ENCODE results near the gene BCAS3.
"Not testable (repeated sequence)": the region's sequence is repeated elsewhere in the genome, so short reads cannot be mapped to it uniquely, and the experiment has no call there.

Gene BCAS3

GRCh38 chr17:60947100-60947499 lies 269.4 kb downstream of the BCAS3 start:
- DNase-seq, result peak; percentile 77

DNA sequence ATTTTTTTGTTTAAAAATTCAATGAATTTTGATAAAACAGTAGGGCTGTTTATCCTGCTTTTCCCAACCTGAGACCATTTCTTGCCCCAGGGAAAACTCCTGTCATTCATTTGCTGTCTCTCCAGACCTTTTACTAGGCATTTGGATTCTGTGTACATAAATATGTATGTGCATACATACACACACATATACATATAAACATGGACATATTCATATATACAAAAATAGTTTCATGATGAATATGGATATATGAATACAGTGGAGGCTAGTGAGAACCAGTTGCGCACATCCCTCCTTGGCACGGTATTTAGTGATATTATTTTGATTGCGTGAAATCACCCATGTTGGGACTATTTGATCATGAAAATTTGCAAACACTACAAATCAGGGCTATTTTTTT lies 269.9 kb downstream of the BCAS3 start:
- DNase-seq, result no peak

GRCh38 chr17:60952747-60953146 lies 275.1 kb downstream of the BCAS3 start:
- no peak for DNase-seq

- DNase-seq, result no peak
Measured at GRCh38 chr17:60959011-60959410, 281.4 kb downstream of the BCAS3 start.

GRCh38 chr17:60959696-60960095 lies 282.0 kb downstream of the BCAS3 start:
- DNase-seq, result no peak

GRCh38 chr17:60960398-60961065 lies 282.9 kb downstream of the BCAS3 start:
- DNase-seq, result no peak

GRCh38 chr17:60964160-60964559 lies 286.5 kb downstream of the BCAS3 start:
- no peak for DNase-seq

DNA sequence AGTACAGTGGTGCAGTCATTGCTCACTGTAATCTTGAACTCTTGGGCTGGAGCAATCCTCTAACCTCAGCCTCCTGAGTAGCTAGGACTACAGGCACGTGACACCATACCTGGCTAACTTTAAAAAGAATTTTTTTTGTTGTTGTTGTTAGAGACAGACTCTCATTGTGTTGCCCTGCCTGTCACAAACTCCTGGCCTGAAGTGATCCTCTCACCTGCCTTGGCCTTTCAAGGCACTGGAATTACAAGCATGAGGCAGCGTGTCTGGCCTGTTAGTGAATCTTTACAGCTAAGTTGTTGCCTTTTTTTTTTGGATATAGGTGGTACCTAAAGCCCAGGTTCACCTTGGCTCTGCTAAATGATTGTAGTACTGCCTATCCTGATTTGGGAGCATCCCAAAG lies 290.6 kb downstream of the BCAS3 start:
- DNase-seq, result no peak

- no peak for DNase-seq
Measured at GRCh38 chr17:60969500-60970037, 291.9 kb downstream of the BCAS3 start.

DNA sequence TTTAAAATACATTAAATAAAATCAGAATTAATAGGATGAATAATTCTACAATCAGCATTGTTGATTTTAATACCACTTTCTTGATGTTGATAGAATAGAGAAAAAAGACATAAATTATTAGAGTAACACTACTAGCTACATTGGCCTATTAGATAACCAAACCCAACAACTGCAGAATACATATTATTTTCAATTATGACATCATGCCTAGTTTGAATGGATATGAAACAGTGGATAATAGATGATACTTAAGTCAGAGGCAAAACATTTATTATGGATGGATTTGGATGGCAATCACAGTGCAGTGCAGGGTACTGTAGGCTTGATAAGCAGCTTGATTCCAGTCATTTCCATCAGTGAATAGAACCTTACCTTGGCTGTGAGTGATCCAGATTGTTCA lies 293.1 kb downstream of the BCAS3 start:
- DNase-seq, result no peak

DNA sequence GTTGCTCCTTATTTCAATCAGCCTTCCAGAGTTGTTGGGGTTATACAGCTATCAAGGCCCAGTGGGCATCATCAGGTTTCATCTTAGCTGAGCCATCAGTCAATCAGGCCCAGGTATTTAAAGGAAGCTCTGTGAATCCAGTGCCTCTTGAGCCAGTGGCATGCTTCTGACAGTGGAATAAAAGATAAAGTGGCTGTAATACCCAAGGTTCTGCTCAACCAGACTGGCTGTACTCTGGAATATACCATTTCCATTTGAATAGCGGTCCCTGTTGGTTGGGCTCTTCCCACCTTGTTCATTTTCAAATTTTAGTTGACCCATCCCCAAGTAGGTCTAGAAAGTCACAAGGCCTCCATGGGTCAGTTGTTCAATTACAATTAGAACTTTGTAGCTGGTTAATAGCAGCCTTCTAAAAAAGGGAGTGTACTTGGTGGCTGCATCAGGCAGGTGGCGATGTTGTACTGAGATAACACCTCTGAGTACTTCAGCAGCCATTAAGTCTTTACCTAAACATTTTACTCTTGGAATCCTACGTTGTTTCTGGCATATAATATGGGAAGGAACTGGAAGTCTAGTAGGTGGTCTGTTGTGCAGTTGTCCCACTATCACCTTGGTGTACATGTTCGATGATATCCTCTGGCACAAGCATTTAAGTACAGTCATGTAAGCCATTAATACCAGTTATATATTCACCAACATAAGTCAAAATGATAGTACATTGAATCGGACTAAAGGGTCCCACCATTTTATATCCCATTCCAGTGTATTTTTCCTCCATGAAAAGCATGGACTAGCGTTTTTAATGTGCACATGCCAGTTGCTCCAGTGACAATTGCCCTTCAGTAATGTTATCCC lies 294.1 kb downstream of the BCAS3 start:
- DNase-seq, result peak; percentile 24

GRCh38 chr17:60976861-60977260 lies 299.2 kb downstream of the BCAS3 start:
- not testable (repeated sequence) for DNase-seq

GRCh38 chr17:60989379-60989778 lies 311.7 kb downstream of the BCAS3 start:
- no peak for DNase-seq

DNA sequence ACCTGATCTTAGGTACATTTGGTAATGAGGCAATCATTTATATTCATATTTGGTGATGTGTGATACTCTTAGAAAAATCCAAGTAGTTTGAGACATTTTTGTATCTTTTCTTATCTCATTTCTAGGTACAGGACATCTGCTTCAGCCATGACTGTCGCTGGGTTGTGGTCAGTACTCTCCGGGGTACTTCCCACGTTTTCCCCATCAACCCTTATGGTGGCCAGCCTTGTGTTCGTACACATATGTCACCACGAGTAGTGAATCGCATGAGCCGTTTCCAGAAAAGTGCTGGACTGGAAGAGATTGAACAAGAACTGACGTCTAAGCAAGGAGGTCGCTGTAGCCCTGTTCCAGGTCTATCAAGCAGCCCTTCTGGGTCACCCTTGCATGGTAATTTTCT lies 312.2 kb downstream of the BCAS3 start:
- no peak for DNase-seq

GRCh38 chr17:60993497-60993896 lies 315.8 kb downstream of the BCAS3 start:
- no peak for DNase-seq

GRCh38 chr17:60995680-60996079 lies 318.0 kb downstream of the BCAS3 start:
- no peak for DNase-seq

DNA sequence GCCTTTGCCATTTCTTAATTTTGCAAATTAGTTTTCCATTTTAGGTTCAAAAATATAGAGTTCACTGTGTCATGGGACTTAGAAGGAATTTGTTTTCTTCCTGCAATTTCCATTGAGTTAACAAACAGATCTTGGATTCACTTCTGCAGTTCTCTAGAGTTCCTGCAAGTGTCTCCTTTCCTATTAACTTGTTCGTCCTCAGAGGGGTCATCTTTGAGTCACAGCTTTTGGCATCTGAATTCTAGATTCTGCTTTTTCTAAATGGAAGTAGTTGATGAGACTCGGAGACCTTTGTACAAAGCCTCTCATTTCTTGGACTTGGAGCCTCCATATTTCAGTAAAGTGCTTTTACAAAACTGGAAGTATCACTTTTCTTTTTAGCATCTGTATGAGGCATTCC lies 323.3 kb downstream of the BCAS3 start:
- DNase-seq, result no peak

GRCh38 chr17:61002316-61002736 lies 324.7 kb downstream of the BCAS3 start:
- DNase-seq, result no peak

- no peak for DNase-seq
Measured at GRCh38 chr17:61005358-61005757, 327.7 kb downstream of the BCAS3 start.

DNA sequence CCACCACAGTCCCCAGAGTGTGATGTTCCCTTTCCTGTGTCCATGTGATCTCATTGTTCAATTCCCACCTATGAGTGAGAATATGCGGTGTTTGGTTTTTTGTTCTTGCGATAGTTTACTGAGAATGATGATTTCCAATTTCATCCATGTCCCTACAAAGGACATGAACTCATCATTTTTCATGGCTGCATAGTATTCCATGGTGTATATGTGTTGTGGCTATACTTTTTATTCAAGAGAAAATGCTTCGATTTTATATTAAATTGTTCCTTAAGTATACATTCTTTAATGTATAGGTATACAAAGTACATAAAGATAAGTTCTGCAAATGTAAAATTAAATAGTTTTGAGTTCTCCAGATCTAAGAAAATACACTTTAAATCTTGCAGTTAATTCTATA lies 328.3 kb downstream of the BCAS3 start:
- DNase-seq, result not testable (repeated sequence)

DNA sequence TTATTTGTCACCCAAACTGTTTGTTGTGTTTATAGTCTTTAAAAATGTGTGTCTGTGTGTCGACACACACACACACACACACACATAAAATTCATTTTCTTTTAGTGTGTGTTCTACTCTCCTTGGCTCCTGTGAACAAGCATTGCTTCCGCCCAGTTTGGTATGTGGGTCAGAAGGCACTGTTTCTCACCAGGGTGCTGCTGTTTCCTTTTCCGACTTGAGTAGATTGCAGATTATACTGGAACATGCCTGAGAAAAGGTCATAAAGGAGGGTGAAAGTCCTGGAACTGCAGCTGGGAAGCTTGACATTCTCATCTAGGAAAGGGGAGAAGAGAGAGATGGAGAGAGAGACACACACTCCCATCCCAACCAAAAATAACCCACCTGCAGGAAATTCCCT lies 330.3 kb downstream of the BCAS3 start:
- no peak for DNase-seq

DNA sequence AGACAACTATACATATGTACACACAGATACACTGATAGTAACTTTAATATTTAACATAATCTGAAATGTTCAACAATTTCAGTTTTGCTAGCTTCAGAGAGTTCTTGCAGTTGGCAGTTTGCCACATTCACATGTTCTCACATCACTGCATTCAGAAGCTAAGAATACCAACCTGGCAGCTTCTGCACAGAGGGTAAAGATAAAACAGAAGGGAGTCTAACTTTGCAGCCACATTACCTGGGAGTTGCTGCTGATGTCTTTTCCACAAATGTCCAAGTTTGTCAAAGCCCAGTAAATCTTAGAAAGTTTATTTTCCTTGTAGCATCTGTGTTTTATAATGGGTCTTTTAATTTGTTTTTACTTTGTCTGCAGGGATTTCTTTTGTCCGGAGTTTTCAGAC lies 332.0 kb downstream of the BCAS3 start:
- DNase-seq, result no peak

DNA sequence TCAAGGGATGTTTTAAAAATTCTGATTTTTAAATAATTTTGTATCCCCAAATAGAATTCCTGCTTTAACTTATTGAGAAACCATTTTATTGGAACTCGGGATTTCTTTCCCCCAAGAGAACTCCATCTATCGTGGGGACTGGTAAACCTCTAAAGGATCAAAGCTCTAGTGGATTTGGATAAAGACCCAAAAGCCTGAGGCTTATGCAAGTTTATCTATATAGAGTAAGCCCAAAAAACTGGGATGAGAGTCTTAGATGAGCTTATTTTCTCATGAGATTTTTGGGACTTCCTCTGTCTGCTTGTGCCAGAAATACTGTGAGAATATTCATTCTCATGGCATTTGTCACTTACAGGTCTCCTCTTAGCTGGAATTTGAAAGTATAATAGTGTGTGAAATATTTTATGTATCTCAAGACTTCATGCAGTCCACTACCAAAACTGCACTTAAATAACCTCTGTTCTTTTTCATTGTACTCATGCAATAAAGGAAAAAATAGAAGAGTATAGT lies 333.1 kb downstream of the BCAS3 start:
- DNase-seq, result no peak

- no peak for DNase-seq
Measured at GRCh38 chr17:61011251-61011650, 333.6 kb downstream of the BCAS3 start.
